HG02798 (cell line): Measurements from ENCODE around the gene PCSK6.
"Not testable (repeated sequence)": the region's sequence is repeated elsewhere in the genome, so short reads cannot be mapped to it uniquely, and the experiment has no call there.

Experiments used
- ATAC-seq: cut with Tn5 transposase; IDR thresholded peaks from one replicate; pipeline ENCODE4 v1.9.1; 2021; ENCODE audit warnings: mild to moderate bottlenecking; ENCODE audit not compliant: unreplicated experiment, poor library complexity

The PCSK6 gene

DNA sequence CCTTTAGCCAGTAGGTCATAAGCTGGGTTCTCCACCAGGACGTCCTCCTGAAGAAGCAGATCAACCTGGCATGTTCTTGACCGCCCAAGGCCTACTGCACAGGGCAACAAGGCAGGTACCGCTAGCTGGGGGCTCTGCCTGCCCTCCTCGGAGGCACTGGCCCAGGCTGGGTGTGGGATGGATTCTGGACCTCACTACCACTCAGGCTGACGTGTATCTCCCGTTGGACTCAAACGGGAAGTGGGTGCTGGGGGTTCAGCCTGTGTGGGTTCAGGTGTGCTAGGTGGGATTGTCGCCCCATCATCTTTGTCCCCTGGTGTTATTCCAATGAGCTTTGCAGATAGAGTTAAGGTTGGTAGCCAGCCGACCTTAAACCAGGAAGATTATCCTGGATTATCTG is 99.4 kb downstream of the PCSK6 start:
- no peak for ATAC-seq

DNA sequence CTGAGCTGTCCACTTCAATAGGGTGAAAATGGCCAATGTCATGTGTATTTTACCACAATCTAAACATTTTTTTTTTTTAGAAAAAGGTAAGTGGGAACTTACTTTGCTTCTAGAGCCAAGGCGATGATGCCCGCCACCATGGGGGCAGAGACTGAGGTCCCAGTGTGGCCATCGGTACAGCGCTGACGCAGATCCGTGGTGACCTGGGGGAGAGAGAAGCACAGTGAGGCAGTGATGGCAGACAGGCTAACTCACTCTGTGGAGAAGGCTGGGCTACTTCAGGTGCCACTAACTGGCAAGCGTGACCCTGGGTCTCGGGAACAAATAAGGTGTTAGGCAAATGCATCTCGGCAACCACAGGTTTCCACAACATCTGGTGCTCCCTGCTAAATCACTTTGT is 100.1 kb downstream of the PCSK6 start:
- no peak for ATAC-seq

DNA sequence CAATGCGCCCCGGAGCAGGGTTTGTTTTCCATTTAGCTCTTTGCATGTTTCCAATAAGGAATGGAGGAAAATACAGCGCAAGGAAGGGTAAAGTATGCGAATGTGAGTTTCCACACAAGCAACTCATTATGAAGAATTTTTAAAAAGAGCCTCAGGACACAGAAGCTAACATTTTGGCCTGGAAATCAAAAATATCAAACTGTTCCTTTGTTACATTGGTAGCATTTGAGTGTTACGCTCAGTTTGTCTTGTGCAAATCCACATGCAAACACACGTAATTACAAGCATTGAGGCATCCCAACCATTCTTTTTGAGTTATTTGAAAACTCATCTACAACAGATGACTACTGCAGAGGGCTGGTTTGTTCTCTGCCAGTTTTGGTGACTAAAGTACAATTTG is 101.5 kb downstream of the PCSK6 start:
- no peak for ATAC-seq

DNA sequence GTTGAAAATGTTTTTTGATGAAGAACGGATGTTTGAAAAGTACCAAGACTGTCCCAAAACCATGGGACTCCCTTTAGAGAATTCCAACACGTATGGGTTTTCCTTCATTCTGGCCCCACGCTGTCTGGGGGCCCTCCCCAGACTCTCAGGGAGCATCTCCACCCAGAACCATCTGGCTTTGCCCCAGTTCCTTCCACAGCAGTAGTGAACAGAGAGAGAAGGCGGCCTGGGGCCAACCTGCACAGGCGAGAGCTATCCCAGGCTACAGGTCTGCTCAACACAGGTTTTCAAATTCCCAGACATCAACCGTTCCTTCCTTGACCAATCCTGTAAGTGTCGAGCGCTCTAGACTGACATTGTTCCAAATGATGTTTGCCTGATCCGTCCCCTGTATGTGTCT is 101.9 kb downstream of the PCSK6 start:
- no peak for ATAC-seq

DNA sequence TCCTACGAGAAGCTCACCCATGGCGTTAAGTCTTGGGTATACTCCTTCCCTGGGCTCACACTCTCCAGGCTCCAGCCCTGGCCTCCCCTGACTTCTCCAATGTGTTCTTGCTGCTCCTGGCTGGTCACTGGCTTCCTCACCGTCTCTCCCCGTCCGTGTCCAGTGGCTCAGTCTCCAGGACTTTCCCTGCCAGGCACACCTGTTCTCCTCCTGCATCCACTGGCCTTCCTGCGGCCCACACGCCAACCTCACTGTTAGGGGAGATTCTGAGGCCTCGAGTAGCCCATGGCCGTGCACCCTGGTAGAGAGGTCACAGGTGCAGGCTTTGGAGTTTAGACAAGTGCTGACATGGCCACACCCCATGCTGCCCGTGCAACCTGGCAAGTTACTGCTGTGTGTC is 102.5 kb downstream of the PCSK6 start:
- ATAC-seq: no peak

DNA sequence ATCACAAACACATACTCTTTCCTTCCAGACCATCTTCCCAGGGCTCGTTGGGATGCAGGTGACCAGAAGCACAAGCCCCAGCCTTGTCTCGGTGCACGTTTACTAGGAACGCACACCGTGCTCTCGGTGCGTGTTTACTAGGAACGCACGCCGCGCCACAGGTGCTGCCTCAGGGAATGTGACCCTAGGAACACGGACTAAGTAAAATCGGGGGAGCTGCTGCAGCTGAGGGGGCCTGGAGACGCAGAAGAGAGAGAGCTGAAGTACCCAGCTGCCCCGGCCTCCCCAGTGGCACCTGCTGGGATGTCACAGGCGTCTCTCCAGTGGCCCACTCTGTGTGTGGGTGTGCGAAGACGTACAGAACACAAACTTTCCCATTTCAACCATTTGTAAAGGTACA is 103.5 kb downstream of the PCSK6 start:
- ATAC-seq: no peak

DNA sequence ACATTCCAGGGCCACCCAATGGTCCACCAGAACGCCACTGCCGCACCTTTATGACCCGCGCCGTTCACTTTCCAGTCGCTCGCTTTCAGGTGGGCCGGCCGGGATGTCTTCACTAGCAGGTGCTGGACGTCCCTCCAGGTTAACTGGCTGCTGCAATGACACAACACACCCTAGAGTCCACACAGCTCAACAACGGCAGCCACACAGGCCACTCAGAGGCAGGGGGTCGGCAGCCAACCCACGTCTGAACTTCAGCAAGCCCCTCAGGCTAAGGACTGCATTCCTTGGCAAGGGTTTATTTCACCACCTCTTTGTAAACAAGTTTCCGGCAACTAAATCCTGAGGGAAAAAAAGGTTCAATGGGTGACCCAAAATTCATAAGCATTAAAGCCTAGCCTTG is 105.2 kb downstream of the PCSK6 start:
- ATAC-seq: no peak

DNA sequence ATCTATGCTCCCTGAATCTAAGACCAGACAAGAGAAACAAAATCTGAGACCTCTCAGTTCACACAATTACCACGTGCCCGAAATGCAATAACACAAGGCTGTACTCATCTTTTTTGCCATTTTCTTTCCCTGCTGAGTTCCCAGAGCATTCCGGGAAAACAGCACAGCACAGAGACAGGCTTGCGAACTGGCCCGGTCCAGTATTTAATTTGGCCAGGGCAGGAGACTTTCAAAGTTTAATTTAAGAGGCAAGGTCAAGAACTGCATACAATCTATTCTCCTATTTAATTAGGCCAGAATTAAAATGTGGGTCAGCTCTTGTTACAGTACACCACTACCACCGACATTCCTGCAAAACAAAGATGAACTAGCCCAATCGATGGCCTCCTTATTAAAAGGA is 107.0 kb downstream of the PCSK6 start:
- no peak for ATAC-seq

DNA sequence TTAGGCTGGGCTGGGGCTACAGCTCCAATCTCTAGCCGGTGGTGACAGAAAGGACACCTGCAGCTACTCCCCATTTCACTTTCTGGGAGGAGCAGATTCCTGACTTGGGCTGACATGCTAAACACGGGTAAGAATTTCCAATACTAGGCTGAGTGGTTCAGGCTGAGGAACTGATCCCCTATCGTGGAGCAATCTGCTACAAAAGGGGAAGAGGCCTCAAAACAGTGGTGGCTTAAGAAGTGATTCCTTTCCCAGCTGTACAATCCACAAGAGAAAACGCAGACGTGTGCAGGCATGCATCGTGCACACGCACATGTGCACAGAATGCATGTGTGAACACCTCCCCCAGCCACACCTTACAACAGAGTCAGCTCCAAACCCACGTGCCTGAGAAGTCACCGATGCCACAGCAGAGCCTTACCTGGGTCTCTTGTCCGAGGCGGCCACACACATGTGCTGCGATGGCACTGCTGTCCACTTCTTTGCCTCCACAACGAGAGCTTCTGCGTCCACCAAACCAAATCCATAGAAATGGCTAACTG is 107.8 kb downstream of the PCSK6 start:
- ATAC-seq: no peak

DNA sequence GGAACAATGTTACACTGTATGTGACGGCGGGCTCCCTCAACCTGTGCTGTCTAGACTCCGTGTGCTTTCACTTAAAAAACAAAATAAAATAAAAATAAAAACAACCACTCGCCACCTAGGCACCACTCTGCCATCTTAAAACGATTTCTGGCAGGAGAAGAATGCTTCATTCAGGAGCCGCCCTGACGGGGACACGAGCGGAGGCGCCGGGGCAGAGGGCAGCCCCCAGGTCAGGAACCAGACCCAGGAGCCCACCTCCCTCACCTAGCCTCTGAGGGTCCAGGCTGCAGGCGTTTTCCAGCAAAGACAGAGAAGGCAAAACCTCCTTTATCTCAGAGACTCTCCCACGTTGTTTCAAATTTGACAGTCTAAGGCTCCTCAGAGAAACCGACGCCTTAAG is 109.4 kb downstream of the PCSK6 start:
- ATAC-seq: no peak

DNA sequence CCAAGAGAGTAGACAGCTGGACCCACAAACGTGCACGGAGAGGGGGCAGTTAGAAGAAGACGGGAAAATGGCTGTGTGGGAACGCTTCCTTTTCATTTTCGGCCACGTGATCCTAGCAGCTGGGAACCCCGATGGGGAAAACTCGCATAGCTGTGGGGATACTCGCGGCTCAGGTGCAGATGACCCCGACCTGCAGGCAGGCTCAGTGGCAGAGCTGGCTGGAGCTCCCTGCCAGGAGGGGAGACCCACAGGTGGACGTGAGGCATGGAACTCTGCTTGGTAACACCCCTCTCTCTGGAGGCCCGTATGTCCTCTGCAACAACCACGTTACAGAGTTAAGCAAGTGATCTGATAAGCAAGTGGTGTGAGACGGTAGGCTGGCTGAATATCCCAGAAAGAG is 109.9 kb downstream of the PCSK6 start:
- ATAC-seq: no peak

DNA sequence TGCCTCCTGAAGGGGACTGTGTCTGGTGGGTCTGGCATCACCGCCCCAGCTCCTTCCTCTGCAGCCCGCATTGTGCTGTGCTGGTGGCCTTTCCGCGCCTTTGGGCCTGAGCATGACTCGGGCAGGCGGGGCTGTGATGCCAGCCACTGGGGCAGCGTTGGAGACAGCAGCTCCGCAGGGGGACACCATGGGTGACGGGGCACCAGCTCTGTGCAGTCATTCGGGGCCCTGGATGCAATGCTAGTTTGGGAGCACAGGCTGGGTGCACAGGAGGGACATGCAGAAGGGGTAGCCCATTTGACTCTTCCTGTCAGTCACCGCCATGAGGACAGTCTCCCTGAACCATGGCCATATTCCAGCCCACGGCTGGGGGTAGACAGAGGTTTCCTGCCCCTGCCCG is 110.6 kb downstream of the PCSK6 start:
- ATAC-seq: no peak

DNA sequence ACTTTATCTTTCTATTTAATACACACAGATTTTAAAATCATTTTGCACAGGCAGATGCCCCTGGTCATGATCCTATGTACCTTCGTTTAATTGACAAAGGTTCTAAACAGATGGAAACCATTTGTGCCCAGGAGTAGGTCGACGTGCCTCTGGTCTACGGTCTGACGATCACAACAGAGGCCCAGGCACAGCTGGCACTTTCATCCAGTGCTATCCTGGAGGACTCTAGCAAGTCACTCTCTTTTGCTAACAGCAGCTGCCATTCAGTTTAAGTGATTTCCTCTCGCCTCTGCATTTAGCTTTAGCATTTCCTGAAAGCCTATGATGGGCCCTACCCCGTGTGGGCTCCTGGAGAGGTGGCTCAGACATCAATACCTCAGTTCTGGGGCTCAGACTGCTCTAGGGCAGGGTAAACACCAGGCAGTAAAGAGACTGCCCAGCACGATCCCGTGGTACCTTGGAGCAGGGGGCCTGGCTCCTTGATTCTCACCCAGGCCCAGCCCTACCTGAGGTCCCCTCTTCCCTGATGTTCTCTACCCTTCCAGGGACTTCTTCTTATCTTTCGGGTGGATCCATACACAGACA is 111.2 kb downstream of the PCSK6 start:
- ATAC-seq: no peak

DNA sequence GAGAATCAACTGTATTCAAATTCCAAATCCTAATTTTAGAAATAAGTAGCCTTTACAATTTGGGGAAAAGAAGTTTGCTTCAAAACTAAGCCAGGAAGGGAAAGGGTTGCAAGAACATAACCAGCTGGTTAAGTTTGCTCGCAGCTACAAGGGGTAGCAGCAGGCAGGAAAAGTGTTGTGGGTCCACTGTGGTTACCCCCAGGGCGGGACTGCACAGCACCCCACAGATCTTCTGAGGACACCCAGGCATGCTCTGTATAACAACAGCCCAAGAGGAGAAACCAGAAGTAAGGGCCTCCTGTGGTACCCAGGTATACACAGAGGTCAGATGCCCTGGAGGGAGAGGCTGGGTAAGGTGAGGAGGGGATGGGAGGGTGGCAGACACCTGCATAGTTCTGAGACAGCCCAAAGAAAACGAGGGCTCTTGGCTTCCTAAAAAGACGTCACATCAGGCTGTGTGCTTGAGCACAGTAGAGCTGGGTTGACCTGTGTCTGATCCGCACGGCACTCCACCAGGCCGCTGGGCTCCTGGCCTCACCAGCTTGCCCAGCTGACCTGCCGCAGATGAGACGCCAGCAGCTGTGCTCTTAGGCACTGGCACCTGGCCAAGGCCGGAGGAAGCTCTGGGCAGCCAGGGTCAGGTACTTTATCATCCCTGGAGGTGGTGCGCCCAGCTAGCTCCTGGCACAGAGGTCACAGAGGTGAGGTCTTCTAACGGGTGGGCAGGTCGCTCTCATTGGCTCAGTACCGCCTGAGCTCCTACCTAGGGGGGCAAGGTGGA is 112.7 kb downstream of the PCSK6 start:
- no peak for ATAC-seq

DNA sequence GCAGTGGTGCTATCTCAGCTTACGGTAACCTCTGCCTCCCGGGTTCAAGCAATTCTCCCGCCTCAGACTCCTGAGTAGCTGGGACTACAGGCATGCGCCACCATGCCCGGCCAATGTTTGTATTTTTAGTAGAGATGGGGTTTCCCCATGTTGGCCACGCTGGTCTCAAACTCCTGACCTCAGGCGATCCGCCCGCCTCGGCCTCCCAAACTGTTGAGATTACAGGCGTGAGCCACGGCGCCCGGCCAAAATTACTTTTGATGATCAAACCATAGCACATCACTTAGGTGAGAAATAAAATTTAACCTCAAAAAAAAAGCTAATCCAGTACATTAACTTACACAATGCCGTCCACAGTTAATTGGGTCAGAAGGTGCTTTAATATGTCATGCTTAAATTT is 114.5 kb downstream of the PCSK6 start:
- not testable (repeated sequence) for ATAC-seq

DNA sequence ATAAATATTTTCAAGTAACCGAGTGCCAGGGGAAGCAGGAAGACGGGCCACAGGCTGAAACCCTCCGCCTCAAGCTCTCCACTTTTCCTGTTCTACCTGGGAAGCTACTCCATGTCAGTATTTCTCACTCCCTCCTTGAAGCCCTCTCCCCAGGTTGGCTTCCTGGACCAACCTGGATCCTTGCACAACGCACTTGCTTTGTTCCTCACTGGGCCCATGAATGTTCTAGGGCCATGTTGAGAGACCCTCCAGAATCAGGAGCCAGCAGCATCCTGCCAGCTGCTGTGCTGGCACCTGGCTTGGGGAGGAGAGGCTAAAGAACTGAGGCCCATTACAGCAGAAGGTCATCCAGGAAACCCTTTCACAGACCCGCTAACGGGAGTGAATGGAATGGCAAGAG is 115.2 kb downstream of the PCSK6 start:
- ATAC-seq: no peak

DNA sequence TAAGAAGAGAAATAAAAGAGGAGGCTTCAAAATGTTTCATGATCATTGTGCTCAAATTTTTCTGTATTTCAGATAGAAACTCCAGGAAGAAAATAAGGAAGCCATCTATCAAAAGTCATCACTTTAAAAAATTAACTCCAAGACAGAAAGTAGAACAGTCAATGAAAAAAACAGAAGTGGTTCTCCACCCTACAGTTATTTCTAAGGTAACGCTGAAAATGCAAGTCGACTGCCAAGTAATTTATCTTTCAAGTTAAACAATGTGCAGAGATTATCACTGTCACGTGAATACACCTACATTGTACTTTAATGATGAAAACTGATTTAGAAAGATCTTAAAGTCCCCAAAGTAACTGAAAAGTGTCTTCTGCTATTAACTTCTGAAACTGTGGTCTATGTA is 115.9 kb downstream of the PCSK6 start:
- ATAC-seq: no peak

DNA sequence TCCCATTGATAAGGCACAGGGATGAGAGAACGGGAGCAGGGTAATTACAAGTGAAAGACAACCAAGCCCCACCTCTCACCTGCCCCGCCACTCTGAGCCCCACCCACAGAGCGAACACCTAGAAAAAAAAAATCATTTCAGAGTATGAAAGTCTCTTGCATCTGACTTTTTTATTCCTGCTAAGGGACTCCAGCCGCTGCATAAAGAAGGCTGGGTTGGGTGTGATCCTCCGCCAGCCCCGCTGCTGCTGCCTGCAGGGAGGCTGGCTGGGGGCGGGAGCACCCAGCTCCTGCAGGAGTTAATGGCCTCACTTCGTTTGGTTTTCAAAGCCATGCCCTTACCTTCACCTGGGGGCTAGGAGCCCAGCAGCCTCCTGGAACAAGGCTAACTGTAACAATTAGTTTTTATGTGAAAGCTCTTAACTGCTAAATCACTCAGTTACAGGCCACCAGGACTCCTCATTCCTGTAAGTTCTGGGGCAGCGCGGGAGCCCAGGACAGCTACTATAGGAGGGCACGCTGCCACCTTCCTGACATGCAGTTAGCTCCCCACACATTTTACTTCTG is 116.5 kb downstream of the PCSK6 start:
- no peak for ATAC-seq

DNA sequence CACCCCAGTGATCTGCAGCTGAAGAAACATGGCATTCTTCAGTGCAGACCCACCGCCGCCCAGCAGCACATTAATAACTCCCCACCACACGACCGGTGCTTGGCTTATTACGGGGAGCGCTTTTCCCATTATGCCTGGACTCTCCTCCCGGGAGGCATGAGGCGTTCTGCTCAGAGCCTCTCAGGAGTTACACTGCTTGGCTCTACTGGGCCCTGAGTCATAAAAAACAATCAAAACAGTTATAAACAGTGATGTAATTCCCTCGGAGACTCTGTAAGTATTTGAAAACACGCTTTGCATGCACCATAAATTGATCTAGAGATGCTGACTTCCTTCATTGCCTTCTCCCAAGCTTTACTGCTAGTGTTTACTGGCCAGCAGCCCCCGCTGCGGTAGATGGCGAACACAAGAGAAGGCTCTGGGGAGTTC is 117.3 kb downstream of the PCSK6 start:
- no peak for ATAC-seq

DNA sequence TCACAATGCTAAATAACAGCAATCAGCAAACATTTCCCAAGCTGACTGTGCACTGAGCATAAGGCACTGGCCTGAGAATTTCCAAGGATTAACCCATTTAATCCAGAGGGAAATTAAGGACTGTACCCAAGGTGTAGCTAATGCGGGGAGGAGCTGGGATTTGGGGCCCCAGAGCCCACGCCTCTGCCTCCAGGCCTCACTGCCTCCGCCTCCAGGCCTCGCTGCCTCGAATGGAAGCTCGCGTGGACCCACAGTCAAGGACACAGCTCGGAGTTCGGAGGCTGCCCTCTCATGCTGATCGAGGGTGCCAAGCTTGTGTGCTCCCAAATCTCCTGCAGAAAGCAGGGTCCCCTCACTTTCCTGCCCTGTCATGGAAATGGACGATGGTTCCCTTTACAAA is 118.0 kb downstream of the PCSK6 start:
- no peak for ATAC-seq

DNA sequence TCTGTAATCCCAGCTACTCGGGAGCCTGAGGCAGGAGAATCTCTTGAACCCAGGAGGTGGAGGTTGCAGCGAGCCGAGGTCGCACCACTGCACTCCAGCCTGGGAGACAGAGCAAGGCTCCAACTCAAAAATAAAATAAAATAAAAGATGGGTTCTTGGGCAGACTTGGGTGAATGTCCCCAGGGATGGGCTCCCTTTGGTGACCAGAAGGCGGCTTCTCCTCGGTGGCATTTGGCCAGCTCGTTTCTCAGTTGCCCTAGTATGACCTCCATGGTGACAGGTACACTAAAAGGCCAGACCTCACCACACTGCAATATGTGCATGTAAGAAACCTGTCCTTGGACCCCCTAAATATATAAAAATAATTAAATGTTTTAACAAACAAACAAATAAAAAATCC is 118.4 kb downstream of the PCSK6 start:
- no peak for ATAC-seq
